ENCODE measurements around the gene HRH2. TPM values are rescaled to one million over a fixed set of nuclear protein-coding genes. Genes with fewer than 3 reads are reported as not detected.

Gene HRH2
- total RNA-seq, 1 donor from 2014 or later, result 2.9 TPM

DNA sequence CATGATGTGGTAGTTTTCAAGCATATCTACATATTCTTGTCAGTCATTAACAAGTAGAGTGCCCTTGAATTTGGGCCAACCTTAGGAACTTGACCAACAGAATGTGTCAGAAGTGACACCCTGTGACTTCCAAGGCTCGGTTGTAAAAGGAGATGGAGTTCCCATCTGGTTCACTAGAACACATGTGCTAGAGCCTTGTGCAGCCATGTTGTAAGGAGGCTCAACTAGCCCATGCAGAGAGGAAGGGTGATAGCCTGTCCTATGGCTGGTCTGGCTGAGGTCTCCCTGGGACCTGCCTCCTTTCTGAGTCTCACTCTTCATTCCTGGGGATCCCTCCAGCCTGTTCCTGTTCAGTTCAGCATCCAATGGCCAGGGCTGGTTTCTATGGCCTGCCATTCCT, 28.1 kb upstream of the HRH2 start:
- no peak for DNase-seq (ENCODE audit: extremely low spot score, unreplicated experiment)
- TF ChIP-seq, protein P1, sequence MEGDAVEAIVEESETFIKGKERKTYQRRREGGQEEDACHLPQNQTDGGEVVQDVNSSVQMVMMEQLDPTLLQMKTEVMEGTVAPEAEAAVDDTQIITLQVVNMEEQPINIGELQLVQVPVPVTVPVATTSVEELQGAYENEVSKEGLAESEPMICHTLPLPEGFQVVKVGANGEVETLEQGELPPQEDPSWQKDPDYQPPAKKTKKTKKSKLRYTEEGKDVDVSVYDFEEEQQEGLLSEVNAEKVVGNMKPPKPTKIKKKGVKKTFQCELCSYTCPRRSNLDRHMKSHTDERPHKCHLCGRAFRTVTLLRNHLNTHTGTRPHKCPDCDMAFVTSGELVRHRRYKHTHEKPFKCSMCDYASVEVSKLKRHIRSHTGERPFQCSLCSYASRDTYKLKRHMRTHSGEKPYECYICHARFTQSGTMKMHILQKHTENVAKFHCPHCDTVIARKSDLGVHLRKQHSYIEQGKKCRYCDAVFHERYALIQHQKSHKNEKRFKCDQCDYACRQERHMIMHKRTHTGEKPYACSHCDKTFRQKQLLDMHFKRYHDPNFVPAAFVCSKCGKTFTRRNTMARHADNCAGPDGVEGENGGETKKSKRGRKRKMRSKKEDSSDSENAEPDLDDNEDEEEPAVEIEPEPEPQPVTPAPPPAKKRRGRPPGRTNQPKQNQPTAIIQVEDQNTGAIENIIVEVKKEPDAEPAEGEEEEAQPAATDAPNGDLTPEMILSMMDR (conservative IDR thresholded peaks at IDR 0.05), result no peak
- no peak overlapping the region for H3K27ac Mint-ChIP-seq
- peaks cover 6% of the 10 kb centered on the region for H3K27me3 Mint-ChIP-seq
- no peak overlapping the region for H3K4me3 Mint-ChIP-seq
- no peaks in the 10 kb centered on the region for H3K4me1 Mint-ChIP-seq (ENCODE audit: unreplicated experiment)
- H3K9me3 Mint-ChIP-seq, result no peaks in the 10 kb centered on the region
- H3K36me3 Mint-ChIP-seq, result no peaks in the 10 kb centered on the region

DNA sequence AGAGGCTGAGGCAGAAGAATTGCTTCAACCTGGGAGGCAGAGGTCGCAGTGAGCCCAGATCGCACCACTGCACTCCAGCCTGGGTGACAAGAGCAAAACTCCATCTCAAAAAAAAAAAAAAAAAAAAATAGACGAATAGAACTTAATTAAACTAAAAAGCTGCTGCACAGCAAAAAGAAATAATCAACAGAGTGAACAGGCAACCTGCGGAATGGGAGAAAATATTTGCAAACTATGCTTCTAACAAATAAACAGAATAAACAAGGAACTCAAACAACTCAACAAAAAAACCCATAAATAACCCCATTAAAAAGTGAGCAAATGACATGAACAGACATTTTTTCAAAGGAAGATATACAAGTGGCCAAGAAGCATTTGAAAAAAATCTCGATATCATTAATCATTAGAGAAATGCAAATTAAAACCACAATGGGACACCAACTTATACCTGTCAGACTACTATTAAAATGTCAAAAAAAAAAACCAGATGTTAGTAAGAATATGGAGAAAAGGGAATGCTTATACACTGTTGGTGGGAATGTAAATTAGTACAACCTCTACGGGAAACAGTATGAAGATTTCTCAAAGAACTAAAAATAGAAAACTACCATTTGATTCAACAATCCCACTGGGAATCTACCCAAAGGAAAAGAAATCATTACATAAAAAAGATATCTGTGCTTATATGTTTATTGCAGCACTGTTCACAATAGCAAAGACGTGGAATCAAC, 21.9 kb upstream of the HRH2 start:
- H3K4me1 Mint-ChIP-seq (ENCODE audit: unreplicated experiment), result peaks cover 4% of the 10 kb centered on the region
- H3K27me3 Mint-ChIP-seq, result peaks cover 20% of the 10 kb centered on the region
- TF ChIP-seq, protein P1 (conservative IDR thresholded peaks at IDR 0.05), result no peak
- peaks cover 4% of the 10 kb centered on the region for H3K9me3 Mint-ChIP-seq
- no peak for DNase-seq (ENCODE audit: extremely low spot score, unreplicated experiment)
- H3K4me3 Mint-ChIP-seq, result no peak overlapping the region
- no peak overlapping the region for H3K27ac Mint-ChIP-seq
- no peaks in the 10 kb centered on the region for H3K36me3 Mint-ChIP-seq

DNA sequence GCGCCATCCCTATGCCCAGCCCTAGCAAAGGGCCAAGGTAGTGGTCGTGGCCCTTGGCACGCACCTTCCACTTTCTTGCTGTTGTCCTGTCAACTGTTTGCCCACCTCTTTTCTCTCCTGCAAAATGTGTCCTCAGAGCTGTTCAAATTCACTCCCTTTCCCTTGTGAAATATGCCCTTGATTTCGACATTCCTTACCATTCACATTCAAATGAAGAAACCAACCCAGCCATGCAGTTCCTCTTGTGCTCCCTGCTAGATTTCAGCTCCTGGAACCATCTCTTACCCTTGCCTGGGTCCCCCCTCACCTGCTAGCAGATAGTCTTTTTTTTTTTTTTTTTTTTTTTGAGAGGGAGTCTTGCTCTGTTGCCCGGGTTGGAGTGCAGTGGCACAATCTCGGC, 19.6 kb upstream of the HRH2 start:
- Mint-ChIP-seq H3K9me3 (peaks cover 4% of the 10 kb centered on the region), H3K36me3 (no peaks in the 10 kb centered on the region), H3K27me3 (peaks cover 20% of the 10 kb centered on the region), H3K27ac (no peak overlapping the region), H3K4me3 (no peak overlapping the region), H3K4me1 (ENCODE audit: unreplicated experiment) (peaks cover 4% of the 10 kb centered on the region)
- DNase-seq (ENCODE audit: extremely low spot score, unreplicated experiment), result no peak
- TF ChIP-seq, protein P1 (conservative IDR thresholded peaks at IDR 0.05), result no peak

DNA sequence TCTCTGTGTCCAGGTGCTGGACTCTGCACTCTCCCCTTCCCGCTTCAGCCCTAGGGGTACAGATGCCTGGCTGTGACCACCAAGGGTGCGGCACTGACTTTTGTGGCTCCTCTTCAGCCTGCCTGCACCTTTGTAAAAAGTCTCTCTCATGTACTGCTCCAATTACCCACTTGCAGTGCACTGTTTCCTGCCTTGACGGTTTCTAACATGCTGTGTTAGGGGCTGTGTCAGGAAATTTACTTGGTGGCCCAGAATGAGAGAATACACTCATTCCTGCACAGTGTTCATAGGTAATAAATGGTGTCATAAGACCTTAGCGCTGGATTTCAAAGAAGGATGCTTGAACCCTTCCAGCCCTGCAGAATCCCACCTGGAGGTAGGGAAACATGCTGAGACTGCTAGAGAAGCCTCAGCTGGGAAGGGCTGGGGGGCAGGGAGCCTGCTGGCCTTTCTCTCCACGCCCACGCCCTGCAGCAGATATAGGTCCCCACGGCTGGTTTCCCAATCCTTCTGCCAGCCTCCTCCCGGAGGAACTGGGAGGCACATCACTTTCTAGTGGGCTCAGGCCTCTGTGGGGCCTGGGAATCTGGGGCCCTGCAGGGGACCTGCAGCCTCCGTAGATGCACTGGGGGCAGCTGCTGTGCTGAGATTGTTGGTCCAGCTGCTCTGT, 17.6 kb upstream of the HRH2 start:
- peaks cover 4% of the 10 kb centered on the region for H3K4me1 Mint-ChIP-seq (ENCODE audit: unreplicated experiment)
- H3K27ac Mint-ChIP-seq, result no peak overlapping the region
- no peak overlapping the region for H3K4me3 Mint-ChIP-seq

DNA sequence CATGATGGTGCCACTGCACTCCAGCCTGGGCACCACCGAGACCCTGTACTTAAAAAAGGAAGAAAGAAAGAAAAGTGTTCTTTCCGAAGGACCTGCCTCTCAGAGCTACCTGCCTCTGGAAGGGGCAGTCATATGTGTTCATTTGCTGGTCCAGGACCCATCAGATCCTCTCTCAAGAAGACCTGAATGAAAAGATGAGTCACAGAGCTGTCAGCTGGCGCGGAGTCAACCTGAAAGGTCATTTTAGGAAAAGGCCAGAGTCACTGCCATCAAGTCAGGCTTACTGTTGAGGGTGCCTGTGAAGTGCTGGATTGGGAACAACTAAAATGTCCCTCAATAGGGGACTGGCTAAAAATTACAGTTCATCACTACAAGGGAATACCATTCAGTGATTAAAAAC, 14.9 kb upstream of the HRH2 start:
- Mint-ChIP-seq H3K4me3 (no peak overlapping the region), H3K9me3 (peaks cover 4% of the 10 kb centered on the region), H3K4me1 (ENCODE audit: unreplicated experiment) (peaks cover 4% of the 10 kb centered on the region), H3K27me3 (peaks cover 11% of the 10 kb centered on the region), H3K27ac (no peak overlapping the region), H3K36me3 (no peaks in the 10 kb centered on the region)
- DNase-seq (ENCODE audit: extremely low spot score, unreplicated experiment), result no peak
- TF ChIP-seq, protein P1 (conservative IDR thresholded peaks at IDR 0.05), result no peak

More for the DNA sequence above, 17.6 kb upstream of the HRH2 start:
- DNase-seq (ENCODE audit: extremely low spot score, unreplicated experiment), result no peak
- Mint-ChIP-seq H3K27me3 (peaks cover 20% of the 10 kb centered on the region), H3K36me3 (no peaks in the 10 kb centered on the region), H3K9me3 (peaks cover 4% of the 10 kb centered on the region)
- TF ChIP-seq, protein P1 (conservative IDR thresholded peaks at IDR 0.05), result no peak
